ENCODE data around the gene ATP9B.

Gene ATP9B

GRCh38 chr18:79065802-79066201 is 3.4 kb upstream of the ATP9B start (continued):
- TF ChIP-seq ESRRG (CRISPR knock-in tag; IDR thresholded peaks at IDR 0.05) (no peak), ZFP30 (CRISPR knock-in tag; IDR thresholded peaks at IDR 0.05) (no peak), RARB (CRISPR knock-in tag; IDR thresholded peaks at IDR 0.05) (no peak), CREB5 (CRISPR knock-in tag; IDR thresholded peaks at IDR 0.05; ENCODE audit: low read depth) (no peak), PPARA (CRISPR knock-in tag; IDR thresholded peaks at IDR 0.05; ENCODE audit: borderline replicate concordance) (no peak)

- ATAC-seq, result no peak
- TF ChIP-seq PPARA (CRISPR knock-in tag; IDR thresholded peaks at IDR 0.05; ENCODE audit: borderline replicate concordance), result no peak
Measured at GRCh38 chr18:79067611-79068010, 1.6 kb upstream of the ATP9B start.

GRCh38 chr18:79068341-79068936 is 755 bp upstream of the ATP9B start:
- TF ChIP-seq CREB5 (CRISPR knock-in tag; IDR thresholded peaks at IDR 0.05; ENCODE audit: low read depth), result no peak
- no peak for ATAC-seq

GRCh38 chr18:79069717-79070151 is 540 bp downstream of the ATP9B start:
- peak; percentile 69; the same call in 2 of the 3 replicates for ATAC-seq
- no peak for TF ChIP-seq PATZ1 (CRISPR knock-in tag; IDR thresholded peaks at IDR 0.05; ENCODE audit: borderline replicate concordance)
- TF ChIP-seq CSDC2 (CRISPR knock-in tag; IDR thresholded peaks at IDR 0.05), result no peak
- no peak for TF ChIP-seq ARNTL (CRISPR knock-in tag; IDR thresholded peaks at IDR 0.05; ENCODE audit: borderline replicate concordance, low read depth)
- no peak for TF ChIP-seq ZNF8 (CRISPR knock-in tag; IDR thresholded peaks at IDR 0.05)
- no peak for TF ChIP-seq ZNF565 (CRISPR knock-in tag; conservative IDR thresholded peaks at IDR 0.05; ENCODE audit: low read depth)
- TF ChIP-seq TCF4 (CRISPR knock-in tag; IDR thresholded peaks at IDR 0.05; ENCODE audit: borderline replicate concordance), result no peak
- TF ChIP-seq TSHZ2 (CRISPR knock-in tag; IDR thresholded peaks at IDR 0.05), result no peak
- TF ChIP-seq OSR1 (CRISPR knock-in tag; IDR thresholded peaks at IDR 0.05), result no peak
- TF ChIP-seq ZNF70 (CRISPR knock-in tag; IDR thresholded peaks at IDR 0.05), result no peak

- no peak for TF ChIP-seq CREB5 (CRISPR knock-in tag; IDR thresholded peaks at IDR 0.05; ENCODE audit: low read depth)
- no peak for TF ChIP-seq OSR1 (CRISPR knock-in tag; IDR thresholded peaks at IDR 0.05)
- TF ChIP-seq TCF4 (CRISPR knock-in tag; IDR thresholded peaks at IDR 0.05; ENCODE audit: borderline replicate concordance), result no peak
- no peak for TF ChIP-seq ZNF565 (CRISPR knock-in tag; conservative IDR thresholded peaks at IDR 0.05; ENCODE audit: low read depth)
- no peak for TF ChIP-seq ZC3H10 (CRISPR knock-in tag; IDR thresholded peaks at IDR 0.05)
- no peak for ATAC-seq
Measured at GRCh38 chr18:79070486-79070885, 1.3 kb downstream of the ATP9B start.

GRCh38 chr18:79071037-79071436 is 1.8 kb downstream of the ATP9B start:
- no peak for ATAC-seq
- TF ChIP-seq ZFP30 (CRISPR knock-in tag; IDR thresholded peaks at IDR 0.05), result no peak
- no peak for TF ChIP-seq ESRRG (CRISPR knock-in tag; IDR thresholded peaks at IDR 0.05)
- no peak for TF ChIP-seq ISL1 (CRISPR knock-in tag; IDR thresholded peaks at IDR 0.05)
- no peak for TF ChIP-seq CSRNP3 (CRISPR knock-in tag; IDR thresholded peaks at IDR 0.05)
- no peak for TF ChIP-seq PPARA (CRISPR knock-in tag; IDR thresholded peaks at IDR 0.05; ENCODE audit: borderline replicate concordance)
- no peak for TF ChIP-seq RARB (CRISPR knock-in tag; IDR thresholded peaks at IDR 0.05)
- no peak for TF ChIP-seq TOX (CRISPR knock-in tag; IDR thresholded peaks at IDR 0.05; ENCODE audit: borderline replicate concordance)
- no peak for TF ChIP-seq ZNF565 (CRISPR knock-in tag; conservative IDR thresholded peaks at IDR 0.05; ENCODE audit: low read depth)
- no peak for TF ChIP-seq ARNTL (CRISPR knock-in tag; IDR thresholded peaks at IDR 0.05; ENCODE audit: borderline replicate concordance, low read depth)
- TF ChIP-seq ZNF8 (CRISPR knock-in tag; IDR thresholded peaks at IDR 0.05), result no peak
